DOHH2 (cell line): Measurements from ENCODE around the gene CFAP298.

ENCODE experiments used
- H3F3A ChIP-seq: fragments of 200-600 bp; sonication (generic), shearing (Covaris generic); 2 replicates; pipeline ENCODE4 v1.6.0; 2016; ENCODE audit warnings: antibody characterized with exemption, mild to moderate bottlenecking; ENCODE audit not compliant: control insufficient read depth, insufficient read depth
- H3K27ac ChIP-seq: fragments of 200-600 bp; sonication (generic); 2 replicates; pipeline ENCODE4 v1.5.1; 2014; ENCODE audit warnings: low read depth, mild to moderate bottlenecking, low read length, moderate library complexity
- H3K27me3 ChIP-seq: fragments of 200-600 bp; sonication (generic); 2 replicates; pipeline ENCODE4 v1.6.1; 2014; ENCODE audit warnings: mild to moderate bottlenecking, low read length, mixed read lengths; ENCODE audit not compliant: control insufficient read depth
- H3K36me3 ChIP-seq: fragments of 200-600 bp; sonication (generic); 2 replicates; pipeline ENCODE4 v1.6.1; 2014; ENCODE audit warnings: mild to moderate bottlenecking, low read length, moderate library complexity, mixed read lengths; ENCODE audit not compliant: control insufficient read depth
- H3K4me1 ChIP-seq: fragments of 200-600 bp; sonication (generic); 2 replicates; pipeline ENCODE4 v1.6.1; 2014; ENCODE audit warnings: mild to moderate bottlenecking, low read length, mixed read lengths; ENCODE audit not compliant: control insufficient read depth
- H3K4me2 ChIP-seq: fragments of 200-600 bp; sonication (generic); 2 replicates; pipeline ENCODE4 v1.6.0; 2014; ENCODE audit warnings: mild to moderate bottlenecking, low read length, moderate library complexity
- H3K4me3 ChIP-seq: fragments of 200-600 bp; sonication (generic); 2 replicates; pipeline ENCODE4 v1.5.1; 2014; ENCODE audit warnings: mild to moderate bottlenecking, low read length, mixed read lengths
- H3K79me2 ChIP-seq: fragments of 200-600 bp; sonication (generic); 2 replicates; pipeline ENCODE4 v1.6.1; 2014; ENCODE audit warnings: mild to moderate bottlenecking, low read length, mixed read lengths; ENCODE audit not compliant: control insufficient read depth
- H3K9me2 ChIP-seq: fragments of 200-600 bp; sonication (generic); replicated peaks from 2 replicates; pipeline ENCODE4 v1.6.1; 2014; ENCODE audit warnings: mild to moderate bottlenecking, low read length, mixed read lengths; ENCODE audit not compliant: control insufficient read depth
- H3K9me3 ChIP-seq: fragments of 200-600 bp; sonication (generic); 2 replicates; pipeline ENCODE4 v1.6.1; 2014; ENCODE audit warnings: antibody characterized with exemption, low read length, mixed read lengths; ENCODE audit not compliant: control insufficient read depth, insufficient read depth
- H4K20me1 ChIP-seq: fragments of 200-600 bp; sonication (generic); 2 replicates; pipeline ENCODE4 v1.6.0; 2014; ENCODE audit warnings: low read depth, mild to moderate bottlenecking, antibody characterized with exemption, low read length, moderate library complexity; ENCODE audit not compliant: control insufficient read depth, insufficient read depth
- CTCF ChIP-seq: fragments of 200-600 bp; sonication (generic); IDR thresholded peaks from one replicate; pipeline ENCODE4 v1.5.1; 2014; ENCODE audit warnings: antibody characterized with exemption, mild to moderate bottlenecking, low read depth, low read length; ENCODE audit not compliant: poor library complexity, severe bottlenecking
- EZH2phosphoT487 ChIP-seq: fragments of 200-600 bp; sonication (generic); IDR thresholded peaks from 2 replicates; pipeline ENCODE4 v1.6.1; 2017; ENCODE audit warnings: borderline replicate concordance, mild to moderate bottlenecking, antibody characterized with exemption, low read length, moderate library complexity, mixed read lengths

The CFAP298 gene

GRCh38 chr21:32585970-32586369 lies 26.2 kb downstream of the CFAP298 start:
- no peaks in the 10 kb centered on the region for H3K4me1 ChIP-seq
- no peaks in the 10 kb centered on the region for H4K20me1 ChIP-seq
- no peaks in the 10 kb centered on the region for H3F3A ChIP-seq
- no peaks in the 10 kb centered on the region for H3K36me3 ChIP-seq
- H3K9me2 ChIP-seq: no peaks in the 10 kb centered on the region
- H3K4me3 ChIP-seq: no peak overlapping the region
- no peaks in the 10 kb centered on the region for H3K27me3 ChIP-seq
- H3K27ac ChIP-seq: no peak overlapping the region
- H3K9me3 ChIP-seq: no peaks in the 10 kb centered on the region
- H3K79me2 ChIP-seq: no peaks in the 10 kb centered on the region
- H3K4me2 ChIP-seq: no peak overlapping the region
- TF ChIP-seq CTCF: no peak
- TF ChIP-seq EZH2phosphoT487: no peak

DNA sequence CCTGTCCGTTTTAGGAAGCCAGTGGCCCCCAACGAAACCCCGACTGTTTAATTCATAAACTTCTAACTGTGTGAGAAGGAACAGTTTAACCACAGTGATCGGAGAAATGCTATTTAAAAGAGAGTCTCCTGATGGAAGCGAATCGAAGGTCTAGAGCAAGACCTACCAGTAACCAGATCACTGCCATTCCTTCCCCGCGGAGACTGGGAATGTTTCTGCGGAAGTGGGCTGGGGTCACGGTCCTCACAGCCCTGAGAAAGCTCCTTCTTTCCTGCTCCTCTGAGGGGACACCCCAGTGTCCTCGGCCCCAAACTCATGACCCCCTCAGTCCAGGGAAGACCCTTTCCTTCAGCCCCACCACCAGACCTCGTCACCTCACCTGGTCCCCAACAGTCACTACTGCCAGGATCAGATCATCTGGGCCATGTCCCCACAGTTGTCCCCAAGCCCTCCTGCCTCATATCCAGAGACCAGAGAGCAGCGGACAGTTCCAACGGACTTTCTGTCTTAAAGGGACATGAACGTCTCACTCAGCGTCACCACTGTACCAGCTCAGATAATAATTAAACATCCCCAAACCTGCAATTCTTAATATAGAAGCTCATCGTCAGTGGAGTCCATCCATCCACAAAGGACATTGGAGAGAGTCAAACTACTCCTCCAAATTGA lies 27.0 kb downstream of the CFAP298 start, which contains the start of gene TCP10L:
TSS of gene TCP10L (minus strand) at position 482 of the 669 bp plus-strand sequence. CDS start 1,219 bp downstream, outside the sequence.
- Histone ChIP-seq H3K9me2 (no peaks in the 10 kb centered on the region), H4K20me1 (no peaks in the 10 kb centered on the region), H3F3A (no peaks in the 10 kb centered on the region)

GRCh38 chr21:32584472-32584871 lies 27.7 kb downstream of the CFAP298 start:
- H4K20me1 ChIP-seq: no peaks in the 10 kb centered on the region
- no peak overlapping the region for H3K27ac ChIP-seq
- no peaks in the 10 kb centered on the region for H3K27me3 ChIP-seq
- H3F3A ChIP-seq: no peaks in the 10 kb centered on the region
- no peak overlapping the region for H3K4me3 ChIP-seq
- H3K4me1 ChIP-seq: no peaks in the 10 kb centered on the region
- TF ChIP-seq EZH2phosphoT487 (no peak), CTCF (no peak)
- no peaks in the 10 kb centered on the region for H3K79me2 ChIP-seq
- no peak overlapping the region for H3K4me2 ChIP-seq
- no peaks in the 10 kb centered on the region for H3K36me3 ChIP-seq
- H3K9me2 ChIP-seq: no peaks in the 10 kb centered on the region
- H3K9me3 ChIP-seq: no peaks in the 10 kb centered on the region

More for the DNA sequence above, 27.0 kb downstream of the CFAP298 start, which contains the start of gene TCP10L:
- TF ChIP-seq EZH2phosphoT487 (no peak), CTCF (no peak)
- no peaks in the 10 kb centered on the region for H3K27me3 ChIP-seq
- H3K27ac ChIP-seq: no peak within 1 kb of the TSS
- no peaks in the 10 kb centered on the region for H3K9me3 ChIP-seq
- no peaks in the 10 kb centered on the region for H3K4me1 ChIP-seq
- no peak within 1 kb of the TSS for H3K4me3 ChIP-seq
- no peaks in the 10 kb centered on the region for H3K36me3 ChIP-seq
- H3K4me2 ChIP-seq: no peak within 1 kb of the TSS
- no peaks in the 10 kb centered on the region for H3K79me2 ChIP-seq
